HEK293 (cell line): ENCODE results near the gene LAMA2.

Experiments used
- CTCF ChIA-PET: fragments of 350-600 bp; formaldehyde crosslinking; extraction: SDS; loops from one replicate; lab custom pipeline; 2021; ENCODE audit warnings: antibody characterized with exemption; lab: Yijun Ruan, JAX
- POLR2A ChIA-PET: fragments of 300-600 bp; formaldehyde crosslinking; extraction: SDS; loops from one replicate; lab custom pipeline; 2020; ENCODE audit warnings: antibody characterized with exemption, inconsistent platforms; lab: Yijun Ruan, JAX
- H3K27ac ChIP-seq: fragments of 200-500 bp; sonication (Bioruptor generic); 2 replicates; pipeline ENCODE4 v1.5.1; 2014; ENCODE audit warnings: low read depth, low read length, control low read depth, inconsistent platforms; ENCODE audit errors: extremely low read depth
- H3K36me3 ChIP-seq, 2 experiments: fragments of 200-500 bp in 1 of 2; sonication (Bioruptor generic) in 1 of 2; 1 replicate in 1 of 2; 2 replicates in 1 of 2; pipeline ENCODE4 v1.5.1; 2014 to 2017; ENCODE audit warnings: inconsistent platforms in 2 of 2, low read length in 2 of 2; ENCODE audit not compliant: control insufficient read depth in 2 of 2, insufficient read depth in 1 of 2
- H3K4me1 ChIP-seq: fragments of 200-500 bp; sonication (Bioruptor generic); 2 replicates; pipeline ENCODE4 v1.5.1; 2014; ENCODE audit warnings: mild to moderate bottlenecking, low read length, inconsistent platforms; ENCODE audit not compliant: control insufficient read depth, insufficient read depth
- H3K4me3 ChIP-seq: 2 replicates; pipeline ENCODE4 v1.5.1; 2011; ENCODE audit warnings: low read depth, mild to moderate bottlenecking, control low read depth, low read length, moderate library complexity
- H3K9me3 ChIP-seq: fragments of 200-500 bp; sonication (Bioruptor generic); 2 replicates; pipeline ENCODE4 v1.5.1; 2014; ENCODE audit warnings: low read depth, low read length, inconsistent platforms; ENCODE audit not compliant: control insufficient read depth, insufficient read depth
- IKZF3 ChIP-seq: fragments of 450-650 bp; IDR thresholded peaks from 2 replicates; pipeline ENCODE4 v1.5.0; 2018; ENCODE audit warnings: missing biosample characterization, mild to moderate bottlenecking, missing genetic modification characterization, moderate library complexity
- SP7 ChIP-seq: fragments of 450-650 bp; formaldehyde crosslinking; IDR thresholded peaks from 2 replicates; pipeline ENCODE4 v1.5.1; 2016; ENCODE audit warnings: missing biosample characterization, missing genetic modification characterization
- ZBTB21 ChIP-seq: fragments of 450-650 bp; formaldehyde crosslinking; IDR thresholded peaks from 2 replicates; pipeline ENCODE4 v1.5.1; 2017; ENCODE audit warnings: missing biosample characterization, missing genetic modification characterization
- ZBTB8A ChIP-seq: fragments of 450-650 bp; formaldehyde crosslinking; IDR thresholded peaks from 2 replicates; pipeline ENCODE4 v1.5.1; 2016; ENCODE audit warnings: missing biosample characterization, missing genetic modification characterization
- ZEB2 ChIP-seq: fragments of 450-650 bp; formaldehyde crosslinking; IDR thresholded peaks from 2 replicates; pipeline ENCODE4 v1.5.1; 2016; ENCODE audit warnings: missing biosample characterization, missing genetic modification characterization
- ZNF133 ChIP-seq: fragments of 450-650 bp; formaldehyde crosslinking; IDR thresholded peaks from 2 replicates; pipeline ENCODE4 v1.5.1; 2016; ENCODE audit warnings: missing biosample characterization, missing genetic modification characterization
- ZNF211 ChIP-seq: fragments of 450-650 bp; formaldehyde crosslinking; IDR thresholded peaks from 2 replicates; pipeline ENCODE4 v1.5.1; 2016; ENCODE audit warnings: low read depth, missing biosample characterization, missing genetic modification characterization
- ZNF24 ChIP-seq: fragments of 450-650 bp; formaldehyde crosslinking; IDR thresholded peaks from 2 replicates; pipeline ENCODE4 v1.5.1; 2016; ENCODE audit warnings: missing biosample characterization, missing genetic modification characterization
- ZNF248 ChIP-seq: fragments of 450-650 bp; formaldehyde crosslinking; IDR thresholded peaks from 2 replicates; pipeline ENCODE4 v1.5.1; 2017; ENCODE audit warnings: missing biosample characterization, missing genetic modification characterization
- ZNF292 ChIP-seq: fragments of 450-650 bp; formaldehyde crosslinking; IDR thresholded peaks from 2 replicates; pipeline ENCODE4 v1.5.1; 2016; ENCODE audit warnings: low read depth, missing biosample characterization, missing genetic modification characterization, borderline replicate concordance
- ZNF302 ChIP-seq: fragments of 450-650 bp; formaldehyde crosslinking; IDR thresholded peaks from 2 replicates; pipeline ENCODE4 v1.5.1; 2016; ENCODE audit warnings: missing biosample characterization, missing genetic modification characterization, low read depth
- ZNF311 ChIP-seq: fragments of 450-650 bp; formaldehyde crosslinking; IDR thresholded peaks from 2 replicates; pipeline ENCODE4 v1.5.1; 2017; ENCODE audit warnings: missing biosample characterization, missing genetic modification characterization, borderline replicate concordance
- ZNF501 ChIP-seq: fragments of 450-650 bp; formaldehyde crosslinking; IDR thresholded peaks from 2 replicates; pipeline ENCODE4 v1.5.1; 2016; ENCODE audit warnings: missing biosample characterization, missing genetic modification characterization
- ZNF624 ChIP-seq: fragments of 450-650 bp; formaldehyde crosslinking; IDR thresholded peaks from 2 replicates; pipeline ENCODE4 v1.5.1; 2017; ENCODE audit warnings: missing biosample characterization, missing genetic modification characterization
- ZNF707 ChIP-seq: fragments of 450-650 bp; formaldehyde crosslinking; IDR thresholded peaks from 2 replicates; pipeline ENCODE4 v1.5.1; 2016; ENCODE audit warnings: missing biosample characterization, missing genetic modification characterization
- ZNF776 ChIP-seq: fragments of 450-650 bp; formaldehyde crosslinking; IDR thresholded peaks from 2 replicates; pipeline ENCODE4 v1.5.0; 2017; ENCODE audit warnings: missing biosample characterization, missing genetic modification characterization, borderline replicate concordance
- ZNF830 ChIP-seq: fragments of 450-650 bp; IDR thresholded peaks from 2 replicates; pipeline ENCODE4 v1.5.0; 2018; ENCODE audit warnings: missing biosample characterization, missing genetic modification characterization, low read depth, mild to moderate bottlenecking, moderate library complexity
- TF ChIP-seq, protein P1 (sequence below): fragments of 450-650 bp; formaldehyde crosslinking; IDR thresholded peaks from 2 replicates; pipeline ENCODE4 v1.5.1; 2016; ENCODE audit warnings: missing biosample characterization, missing genetic modification characterization, low read depth
- TF ChIP-seq, protein P2 (sequence below): fragments of 450-650 bp; formaldehyde crosslinking; IDR thresholded peaks from 2 replicates; pipeline ENCODE4 v1.5.1; 2017; ENCODE audit warnings: missing biosample characterization, missing genetic modification characterization
- TF ChIP-seq, protein P3 (sequence below): fragments of 450-650 bp; formaldehyde crosslinking; conservative IDR thresholded peaks from 2 replicates; pipeline ENCODE4 v1.5.1; 2016; ENCODE audit warnings: low read depth, missing biosample characterization, missing genetic modification characterization
- TF ChIP-seq, protein P4 (sequence below): fragments of 450-650 bp; formaldehyde crosslinking; IDR thresholded peaks from 2 replicates; pipeline ENCODE4 v1.5.1; 2017; ENCODE audit warnings: missing biosample characterization, missing genetic modification characterization

Gene LAMA2

DNA sequence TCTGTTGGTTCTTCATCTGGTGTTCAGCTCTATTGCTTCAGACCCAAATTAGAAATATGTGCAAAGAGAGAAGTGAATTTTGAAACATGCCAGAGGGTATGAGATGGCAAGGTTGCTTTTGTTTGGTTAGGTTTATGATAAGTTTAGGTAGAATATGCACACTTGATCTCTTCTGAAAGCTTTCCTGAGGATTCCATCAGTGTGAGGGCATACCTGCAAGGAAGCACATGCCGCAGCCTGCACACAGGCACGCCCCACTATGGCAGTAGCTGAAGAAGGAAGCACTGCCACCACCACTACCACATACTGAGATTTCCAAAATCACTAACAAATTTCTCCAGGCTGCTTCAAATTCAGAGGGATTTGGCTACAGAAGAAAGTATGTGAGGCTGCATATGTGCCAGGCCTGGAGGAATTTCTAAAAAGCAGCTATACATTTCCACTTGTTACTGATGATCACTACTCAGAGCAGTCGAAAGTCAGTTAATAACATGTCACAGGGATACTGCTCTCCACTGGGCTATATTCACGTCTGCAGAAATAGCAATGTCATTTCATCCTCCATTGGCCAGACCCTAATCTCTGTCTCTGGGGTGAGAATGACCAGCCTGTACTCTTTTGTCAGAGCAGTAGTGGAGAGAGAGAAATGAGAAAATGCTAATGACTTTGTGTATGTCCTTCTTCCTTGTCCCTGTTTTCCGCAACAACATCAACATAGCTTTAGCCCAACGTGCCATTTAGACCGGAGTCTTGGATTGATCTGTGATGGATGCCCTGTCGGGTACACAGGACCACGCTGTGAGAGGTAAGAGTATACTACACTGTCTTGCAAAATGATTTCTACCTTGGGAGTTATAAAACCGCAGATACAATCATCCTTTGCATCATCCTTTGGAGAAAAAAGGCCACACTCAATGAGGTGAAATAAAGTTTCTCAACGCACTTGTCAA, 396.7 kb downstream of the LAMA2 start:
- TF ChIP-seq, protein P1, sequence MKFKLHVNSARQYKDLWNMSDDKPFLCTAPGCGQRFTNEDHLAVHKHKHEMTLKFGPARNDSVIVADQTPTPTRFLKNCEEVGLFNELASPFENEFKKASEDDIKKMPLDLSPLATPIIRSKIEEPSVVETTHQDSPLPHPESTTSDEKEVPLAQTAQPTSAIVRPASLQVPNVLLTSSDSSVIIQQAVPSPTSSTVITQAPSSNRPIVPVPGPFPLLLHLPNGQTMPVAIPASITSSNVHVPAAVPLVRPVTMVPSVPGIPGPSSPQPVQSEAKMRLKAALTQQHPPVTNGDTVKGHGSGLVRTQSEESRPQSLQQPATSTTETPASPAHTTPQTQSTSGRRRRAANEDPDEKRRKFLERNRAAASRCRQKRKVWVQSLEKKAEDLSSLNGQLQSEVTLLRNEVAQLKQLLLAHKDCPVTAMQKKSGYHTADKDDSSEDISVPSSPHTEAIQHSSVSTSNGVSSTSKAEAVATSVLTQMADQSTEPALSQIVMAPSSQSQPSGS (tag by site-specific recombination): no peak
- no peak for TF ChIP-seq ZNF248 (tag by site-specific recombination)
- no peak for TF ChIP-seq ZNF24 (tag by site-specific recombination)
- no peak for TF ChIP-seq IKZF3 (tag by site-specific recombination)
- TF ChIP-seq, protein P2, sequence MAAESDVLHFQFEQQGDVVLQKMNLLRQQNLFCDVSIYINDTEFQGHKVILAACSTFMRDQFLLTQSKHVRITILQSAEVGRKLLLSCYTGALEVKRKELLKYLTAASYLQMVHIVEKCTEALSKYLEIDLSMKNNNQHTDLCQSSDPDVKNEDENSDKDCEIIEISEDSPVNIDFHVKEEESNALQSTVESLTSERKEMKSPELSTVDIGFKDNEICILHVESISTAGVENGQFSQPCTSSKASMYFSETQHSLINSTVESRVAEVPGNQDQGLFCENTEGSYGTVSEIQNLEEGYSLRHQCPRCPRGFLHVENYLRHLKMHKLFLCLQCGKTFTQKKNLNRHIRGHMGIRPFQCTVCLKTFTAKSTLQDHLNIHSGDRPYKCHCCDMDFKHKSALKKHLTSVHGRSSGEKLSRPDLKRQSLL (tag by site-specific recombination): no peak
- TF ChIP-seq, all 188 proteins: peak for 0
- no peaks in the 10 kb centered on the region for H3K9me3 ChIP-seq
- H3K4me3 ChIP-seq: no peak overlapping the region
- ChIA-PET POLR2A (interaction anchor here (0.5 kb wide), 1 partner anchor 1543 kb away, joined by 6 read pairs; no protein-coding TSS in a partner anchor), CTCF (interaction anchor here (0.7 kb wide), 1 partner anchor 473 kb away, joined by 3 read pairs; no protein-coding TSS in a partner anchor)
- no peaks in the 10 kb centered on the region for H3K36me3 ChIP-seq
- H3K27ac ChIP-seq: no peak overlapping the region
- H3K4me1 ChIP-seq: no peaks in the 10 kb centered on the region

DNA sequence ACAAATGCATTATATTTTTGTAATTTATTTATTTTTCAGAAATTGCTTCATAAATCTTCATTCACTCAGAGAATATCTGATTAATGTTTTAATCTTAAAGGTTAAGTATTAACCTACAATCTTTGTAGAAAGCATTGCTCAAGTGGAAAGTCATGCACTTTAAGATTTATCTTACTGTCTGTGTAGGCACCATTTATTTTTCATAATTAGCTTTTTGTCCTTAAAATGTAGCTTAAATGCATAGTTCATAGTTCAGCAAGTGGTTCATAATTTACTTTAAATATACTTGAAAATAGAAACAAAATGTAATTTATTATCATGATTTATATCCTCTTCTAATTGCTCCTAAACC, 397.3 kb downstream of the LAMA2 start:
- TF ChIP-seq ZNF133 (tag by site-specific recombination) (no peak), ZNF501 (tag by site-specific recombination) (no peak), ZNF311 (no peak), ZNF707 (tag by site-specific recombination) (no peak), ZNF292 (no peak), ZBTB21 (tag by site-specific recombination) (no peak), ZEB2 (tag by site-specific recombination) (no peak), ZNF211 (tag by site-specific recombination) (no peak), ZNF830 (tag by site-specific recombination) (no peak), SP7 (tag by site-specific recombination) (no peak), ZNF302 (no peak), ZNF776 (tag by site-specific recombination) (no peak), ZBTB8A (tag by site-specific recombination) (no peak), ZNF624 (no peak)
- TF ChIP-seq, protein P3, sequence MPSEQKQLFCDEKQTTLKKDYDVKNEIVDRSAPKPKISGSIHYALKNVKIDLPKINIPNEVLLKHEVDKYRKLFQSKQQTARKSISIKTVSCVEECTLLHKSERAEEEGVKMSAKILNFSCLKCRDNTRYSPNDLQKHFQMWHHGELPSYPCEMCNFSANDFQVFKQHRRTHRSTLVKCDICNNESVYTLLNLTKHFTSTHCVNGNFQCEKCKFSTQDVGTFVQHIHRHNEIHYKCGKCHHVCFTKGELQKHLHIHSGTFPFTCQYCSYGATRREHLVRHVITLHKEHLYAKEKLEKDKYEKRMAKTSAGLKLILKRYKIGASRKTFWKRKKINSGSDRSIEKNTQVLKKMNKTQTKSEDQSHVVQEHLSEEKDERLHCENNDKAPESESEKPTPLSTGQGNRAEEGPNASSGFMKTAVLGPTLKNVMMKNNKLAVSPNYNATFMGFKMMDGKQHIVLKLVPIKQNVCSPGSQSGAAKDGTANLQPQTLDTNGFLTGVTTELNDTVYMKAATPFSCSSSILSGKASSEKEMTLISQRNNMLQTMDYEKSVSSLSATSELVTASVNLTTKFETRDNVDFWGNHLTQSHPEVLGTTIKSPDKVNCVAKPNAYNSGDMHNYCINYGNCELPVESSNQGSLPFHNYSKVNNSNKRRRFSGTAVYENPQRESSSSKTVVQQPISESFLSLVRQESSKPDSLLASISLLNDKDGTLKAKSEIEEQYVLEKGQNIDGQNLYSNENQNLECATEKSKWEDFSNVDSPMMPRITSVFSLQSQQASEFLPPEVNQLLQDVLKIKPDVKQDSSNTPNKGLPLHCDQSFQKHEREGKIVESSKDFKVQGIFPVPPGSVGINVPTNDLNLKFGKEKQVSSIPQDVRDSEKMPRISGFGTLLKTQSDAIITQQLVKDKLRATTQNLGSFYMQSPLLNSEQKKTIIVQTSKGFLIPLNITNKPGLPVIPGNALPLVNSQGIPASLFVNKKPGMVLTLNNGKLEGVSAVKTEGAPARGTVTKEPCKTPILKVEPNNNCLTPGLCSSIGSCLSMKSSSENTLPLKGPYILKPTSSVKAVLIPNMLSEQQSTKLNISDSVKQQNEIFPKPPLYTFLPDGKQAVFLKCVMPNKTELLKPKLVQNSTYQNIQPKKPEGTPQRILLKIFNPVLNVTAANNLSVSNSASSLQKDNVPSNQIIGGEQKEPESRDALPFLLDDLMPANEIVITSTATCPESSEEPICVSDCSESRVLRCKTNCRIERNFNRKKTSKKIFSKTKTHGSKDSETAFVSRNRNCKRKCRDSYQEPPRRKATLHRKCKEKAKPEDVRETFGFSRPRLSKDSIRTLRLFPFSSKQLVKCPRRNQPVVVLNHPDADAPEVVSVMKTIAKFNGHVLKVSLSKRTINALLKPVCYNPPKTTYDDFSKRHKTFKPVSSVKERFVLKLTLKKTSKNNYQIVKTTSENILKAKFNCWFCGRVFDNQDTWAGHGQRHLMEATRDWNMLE: no peak
- TF ChIP-seq, protein P4, sequence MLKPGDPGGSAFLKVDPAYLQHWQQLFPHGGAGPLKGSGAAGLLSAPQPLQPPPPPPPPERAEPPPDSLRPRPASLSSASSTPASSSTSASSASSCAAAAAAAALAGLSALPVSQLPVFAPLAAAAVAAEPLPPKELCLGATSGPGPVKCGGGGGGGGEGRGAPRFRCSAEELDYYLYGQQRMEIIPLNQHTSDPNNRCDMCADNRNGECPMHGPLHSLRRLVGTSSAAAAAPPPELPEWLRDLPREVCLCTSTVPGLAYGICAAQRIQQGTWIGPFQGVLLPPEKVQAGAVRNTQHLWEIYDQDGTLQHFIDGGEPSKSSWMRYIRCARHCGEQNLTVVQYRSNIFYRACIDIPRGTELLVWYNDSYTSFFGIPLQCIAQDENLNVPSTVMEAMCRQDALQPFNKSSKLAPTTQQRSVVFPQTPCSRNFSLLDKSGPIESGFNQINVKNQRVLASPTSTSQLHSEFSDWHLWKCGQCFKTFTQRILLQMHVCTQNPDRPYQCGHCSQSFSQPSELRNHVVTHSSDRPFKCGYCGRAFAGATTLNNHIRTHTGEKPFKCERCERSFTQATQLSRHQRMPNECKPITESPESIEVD (tag by site-specific recombination): no peak
- Histone ChIP-seq H3K4me1 (no peaks in the 10 kb centered on the region), H3K4me3 (no peak overlapping the region), H3K9me3 (no peaks in the 10 kb centered on the region), H3K27ac (no peak overlapping the region), H3K36me3 (no peaks in the 10 kb centered on the region)
- POLR2A ChIA-PET: no interaction called here
- CTCF ChIA-PET: interaction anchor here (0.7 kb wide), 1 partner anchor 473 kb away, joined by 3 read pairs; no protein-coding TSS in a partner anchor
